ENCODE data around the gene KHDC3L. TPM values are rescaled to one million over a fixed set of nuclear protein-coding genes. Genes with fewer than 3 reads are reported as not detected.

Gene KHDC3L
- total and polyA plus RNA-seq, 2 of the 13 experiments (the other 11 are each of a cell fraction or from before 2014, with no cell fraction given): not detected

- FAIRE-seq: no peak
- in situ Hi-C loops (cut with HindIII; ENCODE audit: extremely low pct_ligation_motif_present, low pct_unique_long_range_greater_than_20kb): no loop called here
Observed at GRCh38 chr6:73372516-73372915, 10.1 kb downstream of the KHDC3L start.

GRCh38 chr6:73375216-73375615, 12.8 kb downstream of the KHDC3L start:
- DNase-seq (ENCODE audit: low spot score) (peak; percentile 21), FAIRE-seq (no peak), ATAC-seq (peak; percentile 94)
- no peaks in the 10 kb centered on the region for H3K36me3 ChIP-seq (replicated peaks in 1 of 2; ENCODE audit: control insufficient read depth in 1 of 2, insufficient read depth in 2 of 2, low read length in 2 of 2)
- no peak overlapping the region for H3K4me3 ChIP-seq (replicated peaks in 1 of 3; ENCODE audit: insufficient read depth in 1 of 3, low read depth in 2 of 3, low read length in 3 of 3)
- H3K4me2 ChIP-seq (ENCODE audit: low read depth, low read length): 0 out of 2 replicates have a peak overlapping the region, but pooled peaks have one; percentile 23
- 0 out of 2 replicates have a peak, but pooled peaks cover 8% of the 10 kb centered on the region for H3K9me3 ChIP-seq (ENCODE audit: low read length)
- peaks cover 6% of the 10 kb centered on the region for H3K4me1 ChIP-seq (ENCODE audit: insufficient read depth, low read length)
- in situ Hi-C loops (cut with HindIII; ENCODE audit: extremely low pct_ligation_motif_present, low pct_unique_long_range_greater_than_20kb): no loop called here
- H2AFZ ChIP-seq (ENCODE audit: low read length): no peak overlapping the region
- no peak overlapping the region for H3K9ac ChIP-seq (ENCODE audit: insufficient read depth, low read depth, low read length)
- H3K27me3 ChIP-seq (ENCODE audit: control insufficient read depth in 1 of 2, insufficient read depth in 2 of 2, low read length in 2 of 2): no peaks in the 10 kb centered on the region
- ChIA-PET POLR2A (no interaction called here), CTCF (ENCODE audit: low intra/inter-chr PET ratio, low total read pairs) (no interaction called here)
- WGBS (ENCODE audit: low lambda C conversion rate): 0% methylated on average over 1 of the region's 1 CpG
- H3K27ac ChIP-seq (ENCODE audit: extremely low read length, insufficient read depth, low read length): no peak overlapping the region
- intact Hi-C loops (cut with micrococcal nuclease; ENCODE audit: unreplicated experiment): no loop called here
- no peaks in the 10 kb centered on the region for H3K79me2 ChIP-seq (ENCODE audit: insufficient read depth, low read length)
- no peaks in the 10 kb centered on the region for H4K20me1 ChIP-seq (ENCODE audit: insufficient read depth, low read length)
- no TSS peak for BruUV-seq (replicated peaks)
- TF ChIP-seq MYC (CRISPR knock-in tag; IDR thresholded peaks at IDR 0.05; ENCODE audit: borderline replicate concordance) (no peak), MZF1 (CRISPR knock-in tag; IDR thresholded peaks at IDR 0.05; ENCODE audit: borderline replicate concordance) (no peak), PHF20 (CRISPR knock-in tag; IDR thresholded peaks at IDR 0.05) (no peak), ZBTB7A (CRISPR knock-in tag; IDR thresholded peaks at IDR 0.05) (no peak), ARHGAP35 (CRISPR knock-in tag; IDR thresholded peaks at IDR 0.05; ENCODE audit: borderline replicate concordance) (no peak), ZNF75D (CRISPR knock-in tag; IDR thresholded peaks at IDR 0.05; ENCODE audit: borderline replicate concordance) (no peak)
- TF ChIP-seq, protein P1, sequence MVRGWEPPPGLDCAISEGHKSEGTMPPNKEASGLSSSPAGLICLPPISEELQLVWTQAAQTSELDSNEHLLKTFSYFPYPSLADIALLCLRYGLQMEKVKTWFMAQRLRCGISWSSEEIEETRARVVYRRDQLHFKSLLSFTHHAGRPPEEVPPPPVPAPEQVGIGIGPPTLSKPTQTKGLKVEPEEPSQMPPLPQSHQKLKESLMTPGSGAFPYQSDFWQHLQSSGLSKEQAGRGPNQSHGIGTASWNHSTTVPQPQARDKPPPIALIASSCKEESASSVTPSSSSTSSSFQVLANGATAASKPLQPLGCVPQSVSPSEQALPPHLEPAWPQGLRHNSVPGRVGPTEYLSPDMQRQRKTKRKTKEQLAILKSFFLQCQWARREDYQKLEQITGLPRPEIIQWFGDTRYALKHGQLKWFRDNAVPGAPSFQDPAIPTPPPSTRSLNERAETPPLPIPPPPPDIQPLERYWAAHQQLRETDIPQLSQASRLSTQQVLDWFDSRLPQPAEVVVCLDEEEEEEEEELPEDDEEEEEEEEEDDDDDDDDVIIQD (CRISPR knock-in tag; IDR thresholded peaks at IDR 0.05; ENCODE audit: low read depth): no peak
- TF ChIP-seq, protein P2, sequence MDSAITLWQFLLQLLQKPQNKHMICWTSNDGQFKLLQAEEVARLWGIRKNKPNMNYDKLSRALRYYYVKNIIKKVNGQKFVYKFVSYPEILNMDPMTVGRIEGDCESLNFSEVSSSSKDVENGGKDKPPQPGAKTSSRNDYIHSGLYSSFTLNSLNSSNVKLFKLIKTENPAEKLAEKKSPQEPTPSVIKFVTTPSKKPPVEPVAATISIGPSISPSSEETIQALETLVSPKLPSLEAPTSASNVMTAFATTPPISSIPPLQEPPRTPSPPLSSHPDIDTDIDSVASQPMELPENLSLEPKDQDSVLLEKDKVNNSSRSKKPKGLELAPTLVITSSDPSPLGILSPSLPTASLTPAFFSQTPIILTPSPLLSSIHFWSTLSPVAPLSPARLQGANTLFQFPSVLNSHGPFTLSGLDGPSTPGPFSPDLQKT (CRISPR knock-in tag; IDR thresholded peaks at IDR 0.05; ENCODE audit: borderline replicate concordance): no peak
- TF ChIP-seq, protein P3, sequence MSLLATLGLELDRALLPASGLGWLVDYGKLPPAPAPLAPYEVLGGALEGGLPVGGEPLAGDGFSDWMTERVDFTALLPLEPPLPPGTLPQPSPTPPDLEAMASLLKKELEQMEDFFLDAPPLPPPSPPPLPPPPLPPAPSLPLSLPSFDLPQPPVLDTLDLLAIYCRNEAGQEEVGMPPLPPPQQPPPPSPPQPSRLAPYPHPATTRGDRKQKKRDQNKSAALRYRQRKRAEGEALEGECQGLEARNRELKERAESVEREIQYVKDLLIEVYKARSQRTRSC (CRISPR knock-in tag; IDR thresholded peaks at IDR 0.05; ENCODE audit: low read depth): no peak

More at GRCh38 chr6:73372516-73372915, 10.1 kb downstream of the KHDC3L start:
- ATAC-seq (no peak), DNase-seq (ENCODE audit: low spot score) (no peak)
- H4K20me1 ChIP-seq (ENCODE audit: insufficient read depth, low read length): no peaks in the 10 kb centered on the region
- POLR2A ChIA-PET: no interaction called here
- H2AFZ ChIP-seq (ENCODE audit: low read length): no peak overlapping the region
- H3K9ac ChIP-seq (ENCODE audit: insufficient read depth, low read depth, low read length): no peak overlapping the region
- H3K4me2 ChIP-seq (ENCODE audit: low read depth, low read length): no peak overlapping the region
- H3K4me1 ChIP-seq (ENCODE audit: insufficient read depth, low read length): peaks cover 6% of the 10 kb centered on the region
- no peaks in the 10 kb centered on the region for H3K79me2 ChIP-seq (ENCODE audit: insufficient read depth, low read length)
- intact Hi-C loops (cut with micrococcal nuclease; ENCODE audit: unreplicated experiment): no loop called here
- no peak overlapping the region for H3K4me3 ChIP-seq (replicated peaks in 1 of 3; ENCODE audit: insufficient read depth in 1 of 3, low read depth in 2 of 3, low read length in 3 of 3)
- CTCF ChIA-PET (ENCODE audit: low intra/inter-chr PET ratio, low total read pairs): no interaction called here
- H3K9me3 ChIP-seq (ENCODE audit: low read length): 0 out of 2 replicates have a peak, but pooled peaks cover 8% of the 10 kb centered on the region
- TF ChIP-seq JUNB (CRISPR knock-in tag; IDR thresholded peaks at IDR 0.05; ENCODE audit: borderline replicate concordance): no peak
- TF ChIP-seq CEBPB (IDR thresholded peaks at IDR 0.05; ENCODE audit: borderline replicate concordance, low read depth, low read length): 0 out of 2 replicates have a peak, but pooled peaks have one; percentile 19
- peaks cover 0 to 8% of the 10 kb centered on the region in 2 experiments; a peak in 3 of 5 replicates for H3K27me3 ChIP-seq (ENCODE audit: control insufficient read depth in 1 of 2, insufficient read depth in 2 of 2, low read length in 2 of 2)
- BruUV-seq (replicated peaks): no TSS peak
- no peak overlapping the region for H3K27ac ChIP-seq (ENCODE audit: extremely low read length, insufficient read depth, low read length)
- H3K36me3 ChIP-seq (replicated peaks in 1 of 2; ENCODE audit: control insufficient read depth in 1 of 2, insufficient read depth in 2 of 2, low read length in 2 of 2): no peaks in the 10 kb centered on the region
- WGBS (ENCODE audit: low lambda C conversion rate): 42% methylated on average over 10 of the region's 10 CpGs
